Stimulated activated naive CD4-positive, alpha-beta T cell treated with Interleukin-2 at 50 U/mL for 16 hours (primary cell): ENCODE measurements around the gene GLIPR1L1.
A peak's percentile ranks its signal among the peaks of the same experiment; 100 is the strongest.

Experiments used
- DNase-seq: peaks from one replicate; lab custom pipeline; 2025; lab: John Stamatoyannopoulos, UW

Gene GLIPR1L1

DNA sequence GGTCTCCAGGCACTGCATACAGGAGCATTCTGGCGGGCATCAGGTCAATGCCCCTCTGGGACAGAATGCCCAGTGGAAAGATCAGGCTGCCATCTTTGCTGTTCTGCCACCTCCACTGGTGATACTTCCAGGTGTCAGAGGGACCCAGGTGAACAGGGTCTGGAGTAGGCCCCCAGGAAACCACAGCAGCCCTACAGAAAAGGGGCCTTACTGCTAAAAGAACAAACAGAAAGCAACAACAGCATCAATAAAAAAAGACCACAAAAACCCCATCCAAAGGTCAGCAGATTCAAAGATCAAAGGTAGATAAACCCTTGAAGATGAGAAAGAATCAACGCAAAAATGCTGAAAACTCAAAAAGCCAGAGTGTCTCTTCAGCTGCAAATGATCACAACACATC, 15.9 kb downstream of the GLIPR1L1 start:
- no peak for DNase-seq

DNA sequence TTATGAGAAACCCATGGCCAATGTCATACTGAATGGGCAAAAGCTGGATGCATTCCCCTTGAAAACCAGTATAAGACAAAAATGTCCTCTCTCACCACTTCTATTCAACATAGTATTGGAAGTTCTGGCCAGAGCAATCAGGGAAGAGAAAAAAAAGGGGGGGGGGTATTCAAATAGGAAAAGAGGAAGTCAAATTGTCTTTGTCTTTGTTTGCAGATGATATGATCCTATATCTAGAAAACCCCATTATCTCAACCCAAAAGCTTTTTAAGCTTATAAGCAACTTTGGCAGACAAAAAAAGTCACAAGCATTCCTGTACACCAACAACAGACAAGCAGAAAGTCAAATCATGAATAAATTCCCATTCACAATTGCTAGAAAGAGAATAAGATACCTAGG, 19.5 kb downstream of the GLIPR1L1 start:
- DNase-seq = no peak

DNA sequence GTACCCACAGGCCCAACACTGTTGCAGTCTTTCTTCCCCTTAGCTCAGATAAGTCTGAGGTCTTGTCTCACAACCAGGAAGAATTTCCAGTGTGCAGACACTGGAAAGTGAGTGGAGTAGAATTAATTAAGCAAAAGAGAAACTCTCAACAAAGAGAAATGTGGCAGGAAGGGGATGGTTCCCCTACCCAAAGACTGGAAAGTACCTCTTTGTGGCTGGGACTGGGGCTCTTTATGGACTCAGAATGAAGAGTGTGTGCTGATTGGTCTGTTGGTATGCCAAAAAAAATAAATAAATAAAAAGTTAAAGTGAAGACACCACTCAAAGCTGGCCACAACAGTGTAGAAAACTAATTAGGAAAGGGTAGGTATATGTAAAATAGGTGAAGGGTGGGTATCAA, 26.4 kb downstream of the GLIPR1L1 start:
- no peak for DNase-seq

DNA sequence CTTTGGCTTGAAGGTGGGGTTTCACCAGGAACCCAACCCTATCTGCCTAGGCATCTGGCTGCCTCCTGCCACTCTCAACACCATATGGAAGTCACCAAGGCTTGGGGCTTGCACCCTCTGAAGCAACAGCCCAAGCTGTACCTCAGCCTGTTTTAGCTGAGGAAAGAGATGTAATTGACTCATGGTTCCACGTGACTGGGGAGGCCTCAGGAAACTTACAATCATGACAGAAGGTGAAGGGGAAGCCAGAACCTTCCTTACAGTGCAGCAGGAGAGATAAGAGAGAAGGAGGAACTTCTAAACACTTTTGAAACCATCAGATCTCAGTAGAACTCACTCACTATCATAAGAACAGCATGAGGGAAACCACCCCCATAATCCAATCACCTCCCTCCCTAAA, 26.9 kb downstream of the GLIPR1L1 start:
- DNase-seq = no peak

DNA sequence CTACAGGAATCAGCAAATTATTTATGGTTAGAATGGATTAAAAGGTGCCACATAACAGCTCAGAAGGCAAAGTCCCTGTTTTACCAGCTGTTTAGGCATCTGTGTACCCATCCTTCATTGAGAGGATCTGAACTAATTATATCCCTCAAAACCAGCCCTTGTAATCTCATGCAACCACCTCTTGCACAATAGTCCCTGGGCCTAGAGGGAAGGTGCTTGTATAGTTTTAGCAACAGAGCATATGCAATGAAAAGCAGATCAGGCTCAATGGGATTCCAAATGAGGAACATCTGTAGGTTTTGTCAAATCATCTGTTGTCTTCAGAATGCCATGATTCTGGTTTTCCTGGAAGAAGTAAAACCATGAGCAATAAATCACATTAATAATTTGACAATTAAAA, 30.4 kb downstream of the GLIPR1L1 start:
- no peak for DNase-seq

DNA sequence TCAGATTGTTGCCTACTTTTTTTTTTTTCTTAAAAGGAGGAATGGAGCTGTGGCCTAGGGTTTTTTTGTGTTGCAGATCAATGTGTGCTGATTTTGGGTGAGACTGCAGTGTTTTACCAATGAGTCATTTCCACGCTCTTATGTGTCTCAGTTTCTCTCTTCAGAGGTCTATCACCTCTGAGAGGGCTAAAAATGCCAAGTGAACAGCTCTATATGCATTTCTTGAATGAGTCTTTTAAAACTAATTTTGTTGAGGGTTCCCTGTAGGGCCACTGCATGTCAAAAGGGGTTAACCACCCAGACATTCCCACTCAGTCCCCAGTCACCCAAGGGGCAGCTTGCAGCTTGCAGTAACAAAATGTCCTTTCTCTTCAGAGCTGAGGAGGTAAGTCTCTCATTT, 32.2 kb downstream of the GLIPR1L1 start:
- no peak for DNase-seq

DNA sequence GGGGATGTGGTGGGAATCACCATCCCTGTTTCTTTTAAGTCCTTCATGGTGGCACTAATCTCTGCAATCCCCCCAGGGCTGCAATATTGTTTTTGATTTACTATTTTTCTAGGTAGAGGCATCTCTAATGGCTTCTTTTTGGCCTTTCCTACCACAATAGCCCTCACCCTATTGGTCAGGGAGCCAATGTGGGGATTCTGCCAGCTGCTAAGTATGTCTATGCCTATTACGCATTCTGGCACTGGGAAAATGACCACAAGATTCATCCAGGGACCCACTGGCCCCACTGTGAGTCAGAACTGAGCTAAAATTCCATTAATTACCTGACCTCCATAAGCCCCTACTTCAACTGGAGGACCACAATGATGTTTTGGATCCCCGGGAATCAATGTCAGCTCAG, 40.5 kb downstream of the GLIPR1L1 start:
- DNase-seq = no peak

DNA sequence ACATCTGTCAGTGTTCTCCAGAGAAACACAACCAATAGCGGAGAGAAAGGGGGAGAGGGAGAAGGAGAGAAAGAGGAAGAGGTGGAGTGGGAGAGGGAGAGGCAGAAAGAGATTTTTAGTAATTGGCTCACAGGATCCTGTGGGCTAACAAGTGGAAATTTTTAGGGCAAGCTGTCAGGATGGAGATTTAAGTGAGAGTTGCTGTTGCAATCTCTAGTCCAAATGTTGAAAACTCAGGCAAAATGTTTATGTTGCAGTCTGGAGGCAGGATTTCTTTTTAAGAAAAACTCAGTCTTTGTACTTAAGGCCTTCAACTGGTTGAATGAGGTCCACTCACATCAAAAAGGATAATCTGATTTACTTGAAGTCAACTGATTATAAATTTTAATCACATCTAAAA, 43.9 kb downstream of the GLIPR1L1 start:
- no peak for DNase-seq

DNA sequence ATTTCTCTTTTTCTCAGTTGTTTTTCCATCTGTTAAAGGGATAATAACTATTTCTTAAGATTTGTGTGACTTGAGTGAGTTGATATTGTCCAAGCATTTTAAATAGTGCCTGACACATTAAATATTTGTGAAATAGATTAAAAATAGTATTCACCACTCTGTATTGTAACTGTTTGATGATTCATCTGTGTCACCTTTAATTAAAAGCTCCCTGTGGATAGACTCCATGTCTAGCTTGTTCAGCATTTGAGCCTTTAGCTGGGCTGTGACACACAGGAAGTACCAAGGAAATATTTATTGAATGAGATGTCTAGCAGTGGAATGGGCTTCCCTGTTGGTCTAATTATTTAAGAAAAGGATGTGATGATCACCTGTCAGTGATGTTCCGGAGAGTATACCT, 54.6 kb downstream of the GLIPR1L1 start:
- DNase-seq = no peak

DNA sequence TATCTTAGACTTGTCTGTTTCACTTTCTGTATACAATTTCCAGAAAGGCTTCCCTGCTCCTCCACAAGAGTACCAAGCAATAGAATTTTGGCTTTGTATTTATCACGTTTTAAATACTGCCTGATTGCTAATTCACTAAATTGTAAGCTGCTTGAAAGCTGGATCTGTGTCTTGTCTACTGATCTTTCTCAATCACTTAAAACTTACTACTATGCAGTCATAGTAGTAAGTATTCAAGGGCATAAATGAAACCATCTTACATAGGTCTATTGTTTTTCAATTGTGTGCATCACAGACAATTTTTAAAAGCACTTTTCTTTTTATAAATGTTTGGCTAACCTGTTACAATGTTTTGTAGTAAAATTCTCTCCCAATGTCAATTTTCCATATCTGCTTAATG, 55.2 kb downstream of the GLIPR1L1 start:
- no peak for DNase-seq

DNA sequence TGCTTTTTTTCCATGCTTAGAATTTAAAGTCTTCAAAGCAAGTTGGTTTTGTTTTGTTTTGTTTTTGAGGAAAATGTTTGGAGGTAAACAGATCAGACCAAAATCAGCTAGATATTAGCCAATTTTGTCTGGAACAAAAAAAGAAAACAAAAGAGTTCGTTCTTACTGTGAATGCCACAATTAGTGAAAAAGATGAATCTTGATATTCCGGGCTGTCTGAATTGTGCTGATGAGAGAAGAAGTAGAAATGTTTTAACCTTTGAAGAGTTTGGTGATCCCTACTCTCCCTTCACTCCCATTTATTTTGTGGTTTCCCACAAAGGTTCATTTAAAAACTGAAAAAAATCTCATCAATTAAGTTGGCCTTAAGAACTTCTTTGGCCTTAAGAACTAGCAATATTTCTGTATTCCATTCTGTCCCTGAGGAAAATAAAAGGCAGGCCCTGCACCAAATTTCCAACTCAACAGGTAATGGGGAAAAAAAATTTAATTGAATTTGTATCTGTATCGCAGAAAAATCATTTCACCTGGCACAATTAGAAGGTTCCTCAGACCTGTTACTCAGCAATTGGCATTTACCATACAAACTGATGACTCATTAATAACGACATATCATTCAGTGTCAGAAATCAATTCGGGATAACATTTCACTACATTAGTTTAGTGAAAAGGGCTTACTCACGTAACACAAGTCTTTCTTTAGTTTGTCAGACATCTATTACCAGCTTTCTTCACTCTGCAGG, 55.9 kb downstream of the GLIPR1L1 start:
- DNase-seq = no peak

DNA sequence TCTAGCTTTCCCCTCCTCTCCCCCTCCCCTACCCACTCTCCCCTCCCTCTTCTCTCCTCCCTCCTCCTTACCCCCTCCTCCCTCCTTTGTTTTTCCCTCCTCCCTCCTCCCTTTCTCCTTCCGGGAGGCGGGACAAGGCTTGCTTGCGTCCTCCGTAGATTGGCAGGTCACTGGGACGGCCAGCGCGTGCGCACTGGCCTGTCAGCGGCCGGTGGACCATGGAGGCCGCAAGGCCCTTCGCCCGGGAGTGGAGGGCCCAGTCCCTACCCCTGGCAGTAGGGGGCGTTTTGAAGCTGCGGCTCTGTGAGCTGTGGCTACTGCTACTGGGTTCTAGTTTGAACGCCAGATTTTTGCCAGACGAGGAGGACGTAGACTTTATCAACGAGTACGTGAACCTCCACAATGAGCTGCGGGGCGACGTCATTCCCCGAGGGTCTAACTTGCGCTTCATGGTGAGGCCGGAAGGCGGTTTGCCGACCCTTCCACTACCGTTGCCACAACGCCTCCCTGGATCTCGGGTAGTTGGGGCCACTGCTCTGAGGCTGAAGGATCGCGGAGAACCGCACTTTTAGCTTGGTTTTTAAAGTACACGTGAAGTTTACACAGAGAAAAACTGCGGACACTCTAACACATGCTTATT, 56.5 kb downstream of the GLIPR1L1 start, which contains the start of gene GLIPR1L2:
TSS of gene GLIPR1L2 (plus strand) at position 191 of the 640 bp plus-strand sequence. CDS start at position 219, 28 bp downstream.
- DNase-seq = peak; percentile 88

DNA sequence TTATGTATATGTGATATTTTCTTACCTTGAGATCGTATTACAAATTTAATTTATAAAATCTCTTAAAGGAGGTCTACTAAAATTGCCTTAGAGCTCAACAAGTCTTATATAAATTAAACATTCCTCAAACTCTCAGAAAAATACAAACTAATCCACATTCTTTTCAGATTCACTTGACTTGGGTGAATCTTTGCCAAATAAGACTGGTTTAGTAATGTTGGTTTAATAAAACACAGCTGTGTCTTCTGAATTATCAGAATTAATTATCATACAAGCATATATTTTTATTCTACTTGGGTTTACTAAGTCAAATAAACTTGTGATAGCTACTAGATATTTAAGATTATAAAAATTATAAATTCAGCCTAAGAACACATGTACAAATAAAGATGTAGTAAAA, 69.8 kb downstream of the GLIPR1L1 start:
- no peak for DNase-seq

DNA sequence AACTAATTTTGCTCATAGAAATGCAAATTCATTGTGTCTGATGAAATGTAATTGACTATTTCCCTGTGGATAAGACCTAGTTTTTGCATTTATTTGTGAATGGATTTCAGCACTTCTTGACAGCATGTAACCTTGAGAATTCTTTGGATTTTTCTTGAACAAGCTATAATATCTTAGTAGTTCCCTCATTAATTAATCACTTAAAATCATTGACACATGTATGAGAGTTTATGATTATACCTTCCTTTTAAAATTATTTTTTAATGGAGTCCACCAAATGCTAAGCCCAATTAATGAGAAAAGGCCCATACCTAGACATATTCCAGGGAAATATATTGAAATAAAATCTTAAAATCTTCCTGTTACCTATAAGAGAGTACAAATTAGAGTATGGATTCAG, 73.2 kb downstream of the GLIPR1L1 start:
- DNase-seq = no peak

DNA sequence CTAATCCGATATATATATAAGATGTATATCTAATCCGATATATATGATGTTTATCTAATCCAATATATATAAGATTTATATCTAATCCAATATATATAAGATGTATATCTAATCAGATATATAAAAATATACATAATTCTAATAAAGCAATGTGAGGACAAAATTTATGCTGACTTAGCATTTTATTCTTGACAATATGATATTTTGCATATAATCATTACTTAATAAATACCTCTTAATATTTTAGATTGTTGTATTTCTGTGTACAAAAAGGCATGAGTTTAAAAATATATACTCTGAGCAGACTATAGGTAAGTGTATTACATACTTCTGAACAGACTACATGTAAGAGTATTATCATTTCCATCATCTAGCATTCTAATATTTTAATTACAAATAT, 75.4 kb downstream of the GLIPR1L1 start:
- no peak for DNase-seq

DNA sequence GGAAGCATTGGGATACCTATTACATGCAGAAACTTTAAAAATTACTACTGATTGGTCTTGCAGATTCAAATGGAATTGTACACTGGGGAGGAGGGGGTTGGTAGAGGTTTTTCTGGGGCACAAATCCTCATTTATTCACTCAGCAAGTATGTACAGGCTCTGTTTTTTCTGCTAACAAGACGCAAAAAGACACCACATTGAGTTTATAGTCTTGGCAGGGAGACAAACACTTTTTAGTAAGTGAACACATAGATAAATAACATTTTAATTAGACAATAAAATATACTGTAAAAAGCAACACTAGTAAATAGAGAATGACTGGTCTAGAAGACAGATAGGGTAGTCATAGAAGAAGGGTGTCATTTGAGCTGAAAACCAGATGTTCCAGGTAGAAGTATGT, 80.2 kb downstream of the GLIPR1L1 start:
- DNase-seq = no peak

DNA sequence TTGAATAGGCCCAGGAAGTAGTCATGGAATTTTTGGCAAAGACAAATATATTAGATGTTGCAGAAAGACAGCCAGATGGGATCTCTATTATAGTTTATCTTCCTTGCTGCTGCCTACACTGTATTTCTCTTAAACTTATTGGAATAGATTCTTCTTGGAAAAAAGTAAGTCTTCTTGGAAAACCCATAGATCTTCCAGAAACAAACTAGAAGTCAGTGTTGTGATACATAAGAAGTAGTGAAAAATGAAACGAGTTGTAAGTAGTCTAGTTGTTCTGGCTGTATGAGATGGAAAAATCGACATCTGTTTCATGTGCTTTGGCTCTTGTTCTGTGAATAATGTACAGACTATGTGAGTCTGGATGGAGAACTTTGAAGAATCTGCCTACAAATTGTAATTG, 85.4 kb downstream of the GLIPR1L1 start:
- no peak for DNase-seq
